K562 (cell line): ENCODE data around the gene QKI. TPM values are rescaled to one million over a fixed set of nuclear protein-coding genes. Genes with fewer than 3 reads are reported as not detected.

Experiments used
- MGA ChIP-seq: fragments of 450-650 bp; IDR thresholded peaks from 2 replicates; pipeline ENCODE4 v1.6.1; 2016; ENCODE audit warnings: mild to moderate bottlenecking, moderate library complexity
- SOX6 ChIP-seq: fragments of 450-650 bp; IDR thresholded peaks from 2 replicates; pipeline ENCODE4 v1.6.1; 2014; ENCODE audit warnings: mild to moderate bottlenecking
- SP1 ChIP-seq: sonication (generic); formaldehyde crosslinking; IDR thresholded peaks from 2 replicates; pipeline ENCODE4 v1.8.1; 2022; ENCODE audit warnings: mild to moderate bottlenecking, missing genetic modification reagents
- ZBTB40 ChIP-seq, 2 experiments: fragments of 450-650 bp in 1 of 2; sonication (generic) in 1 of 2; formaldehyde crosslinking in 1 of 2; IDR thresholded peaks; 2 replicates each; pipeline versions ENCODE4 v1.7.1 to v1.9.0; 2016 to 2022; ENCODE audit warnings: inconsistent platforms in 1 of 2, mild to moderate bottlenecking in 1 of 2, missing genetic modification reagents in 1 of 2
- polyA plus RNA-seq, 8 experiments: library from polyadenylated mRNA; depleted of rRNA in 4 of 8; stranded (reverse) in 5 of 8; unstranded in 3 of 8; fragments of >200 nt; fragmentation: Nextera tagmentation in 2 of 8; fragmentation: Illumina TruSeq in 1 of 8; extraction: Ambion mirVana in 2 of 8; extraction: Trizol in 1 of 8; gene quantifications; 2 replicates each; pipeline versions ENCODE4 v1.2.1 to v1.2.3, GENCODE V29; 2011 to 2014; ENCODE audit warnings: inconsistent platforms in 1 of 8, missing spikeins in 1 of 8
- total RNA-seq, 7 experiments: library from RNA; depleted of rRNA in 6 of 7; stranded (reverse); fragments of >200 nt in 6 of 7; fragmentation: Illumina TruSeq in 2 of 7; extraction: Trizol in 2 of 7; gene quantifications; 2 replicates each; pipeline versions ENCODE4 v1.2.1 to v1.2.3, GENCODE V29; 2011 to 2021; ENCODE audit warnings: low replicate concordance in 1 of 7

Gene QKI
- total and polyA plus RNA-seq, 9 of the 15 experiments (the other 6 are each of a cell fraction or from before 2014, with no cell fraction given), result 20.4 to 215 (median 123) TPM

GRCh38 chr6:163570579-163571231 is 156.2 kb downstream of the QKI start (continued):
- no peak for TF ChIP-seq MGA
- TF ChIP-seq SOX6, result peak; percentile 40; the same call in 1 of the 2 replicates
- no peak for TF ChIP-seq ZBTB40 (IDR thresholded peaks at IDR 0.05)
- TF ChIP-seq ZBTB40 (CRISPR knock-in tag; IDR thresholded peaks at IDR 0.05), result no peak
- TF ChIP-seq SP1 (CRISPR knock-in tag), result no peak
